Coronary artery (tissue), 2 donors: ENCODE measurements around the gene ZNF646.

Experiments
- DNase-seq: peaks from one replicate; pipeline ENCODE4 v3.0.0-alpha.2; 2017; ENCODE audit warnings: low spot score
- H3K27ac ChIP-seq, 2 donors: fragments of 200-600 bp; sonication (generic); one replicate each; pipeline ENCODE4 v1.5.1; 2016 to 2019
- H3K4me3 ChIP-seq: fragments of 200-600 bp; sonication (generic); 2 replicates; pipeline ENCODE4 v1.5.1; 2016; ENCODE audit warnings: mild to moderate bottlenecking, moderate library complexity
- CTCF ChIP-seq: fragments of 200-600 bp; sonication (generic); IDR thresholded peaks from one replicate; pipeline ENCODE4 v1.5.1; 2019; ENCODE audit warnings: antibody characterized with exemption

ZNF646 gene

GRCh38 chr16:31074814-31075183 is 577 bp downstream of the ZNF646 start:
- DNase-seq, result no peak
- peak overlapping the region; percentile 93 for H3K4me3 ChIP-seq
- H3K27ac ChIP-seq, result peak overlapping the region; percentile 83 to 95
- TF ChIP-seq CTCF, result no peak

DNA sequence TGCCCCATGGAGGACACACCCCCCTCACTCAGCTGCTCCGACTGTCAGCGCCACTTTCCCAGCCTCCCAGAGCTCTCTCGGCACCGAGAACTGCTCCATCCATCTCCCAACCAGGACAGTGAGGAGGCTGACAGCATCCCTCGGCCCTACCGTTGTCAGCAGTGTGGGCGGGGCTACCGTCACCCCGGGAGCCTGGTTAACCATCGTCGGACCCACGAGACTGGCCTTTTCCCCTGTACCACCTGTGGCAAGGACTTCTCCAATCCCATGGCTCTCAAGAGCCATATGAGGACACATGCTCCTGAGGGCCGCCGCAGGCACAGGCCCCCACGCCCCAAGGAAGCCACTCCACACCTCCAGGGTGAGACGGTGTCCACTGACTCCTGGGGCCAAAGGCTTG is 2.1 kb downstream of the ZNF646 start:
- TF ChIP-seq CTCF, result no peak
- no peak overlapping the region for H3K4me3 ChIP-seq
- H3K27ac ChIP-seq, result no peak overlapping the region
- DNase-seq, result no peak

DNA sequence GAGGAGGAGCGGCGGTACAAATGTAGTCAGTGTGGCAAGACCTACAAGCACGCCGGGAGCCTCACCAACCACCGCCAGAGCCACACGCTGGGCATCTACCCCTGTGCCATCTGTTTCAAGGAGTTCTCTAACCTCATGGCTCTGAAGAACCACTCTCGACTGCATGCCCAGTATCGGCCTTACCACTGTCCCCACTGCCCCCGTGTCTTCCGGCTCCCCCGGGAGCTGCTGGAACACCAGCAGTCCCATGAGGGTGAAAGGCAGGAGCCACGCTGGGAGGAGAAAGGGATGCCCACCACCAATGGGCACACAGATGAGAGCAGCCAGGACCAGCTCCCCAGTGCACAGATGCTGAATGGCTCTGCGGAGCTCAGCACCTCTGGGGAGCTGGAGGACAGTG is 2.8 kb downstream of the ZNF646 start:
- Histone ChIP-seq H3K4me3 (no peak overlapping the region), H3K27ac (no peak overlapping the region)
- DNase-seq, result no peak
- no peak for TF ChIP-seq CTCF

DNA sequence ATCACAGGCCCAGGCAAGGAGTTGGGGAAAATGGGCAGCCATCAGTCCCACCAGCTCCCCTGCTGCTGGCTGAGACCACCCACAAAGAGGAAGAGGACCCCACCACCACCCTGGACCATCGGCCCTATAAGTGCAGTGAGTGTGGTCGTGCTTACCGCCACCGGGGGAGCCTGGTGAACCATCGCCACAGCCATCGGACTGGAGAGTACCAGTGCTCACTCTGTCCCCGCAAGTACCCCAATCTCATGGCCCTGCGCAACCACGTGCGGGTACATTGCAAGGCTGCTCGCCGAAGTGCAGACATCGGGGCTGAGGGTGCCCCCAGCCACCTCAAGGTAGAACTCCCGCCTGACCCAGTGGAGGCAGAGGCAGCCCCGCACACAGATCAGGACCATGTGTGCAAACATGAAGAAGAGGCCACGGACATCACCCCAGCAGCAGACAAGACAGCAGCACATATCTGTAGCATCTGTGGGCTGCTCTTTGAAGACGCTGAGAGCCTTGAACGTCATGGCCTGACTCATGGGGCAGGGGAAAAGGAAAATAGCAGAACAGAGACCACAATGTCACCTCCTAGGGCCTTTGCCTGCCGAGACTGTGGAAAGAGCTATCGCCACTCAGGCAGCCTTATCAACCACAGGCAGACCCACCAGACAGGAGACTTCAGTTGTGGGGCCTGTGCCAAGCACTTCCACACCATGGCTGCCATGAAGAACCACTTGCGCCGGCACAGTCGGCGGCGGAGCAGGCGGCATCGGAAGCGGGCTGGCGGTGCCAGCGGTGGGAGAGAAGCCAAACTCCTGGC is 3.6 kb downstream of the ZNF646 start:
- no peak for TF ChIP-seq CTCF
- no peak for DNase-seq
- Histone ChIP-seq H3K4me3 (no peak overlapping the region), H3K27ac (no peak overlapping the region)

GRCh38 chr16:31078597-31079341 is 4.5 kb downstream of the ZNF646 start:
- no peak for DNase-seq
- Histone ChIP-seq H3K27ac (no peak overlapping the region), H3K4me3 (no peak overlapping the region)
- no peak for TF ChIP-seq CTCF

DNA sequence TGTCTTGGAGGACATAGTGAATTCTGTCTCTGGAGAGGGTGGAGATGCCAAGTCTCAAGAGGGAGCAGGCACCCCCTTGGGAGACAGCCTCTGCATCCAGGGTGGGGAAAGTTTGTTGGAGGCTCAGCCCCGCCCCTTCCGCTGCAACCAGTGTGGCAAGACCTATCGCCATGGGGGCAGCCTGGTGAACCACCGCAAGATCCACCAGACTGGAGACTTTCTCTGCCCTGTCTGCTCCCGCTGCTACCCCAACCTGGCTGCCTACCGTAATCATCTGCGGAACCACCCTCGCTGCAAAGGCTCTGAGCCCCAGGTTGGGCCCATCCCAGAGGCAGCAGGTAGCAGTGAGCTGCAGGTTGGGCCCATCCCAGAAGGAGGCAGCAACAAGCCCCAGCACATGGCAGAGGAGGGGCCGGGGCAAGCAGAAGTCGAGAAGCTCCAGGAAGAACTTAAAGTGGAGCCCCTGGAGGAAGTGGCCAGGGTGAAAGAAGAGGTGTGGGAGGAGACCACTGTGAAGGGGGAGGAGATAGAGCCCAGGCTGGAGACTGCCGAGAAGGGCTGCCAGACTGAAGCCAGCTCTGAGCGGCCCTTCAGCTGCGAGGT is 5.2 kb downstream of the ZNF646 start:
- Histone ChIP-seq H3K4me3 (no peak overlapping the region), H3K27ac (no peak overlapping the region)
- no peak for TF ChIP-seq CTCF
- DNase-seq, result no peak
